Measurements from ENCODE around the gene LUZP1.

DNA sequence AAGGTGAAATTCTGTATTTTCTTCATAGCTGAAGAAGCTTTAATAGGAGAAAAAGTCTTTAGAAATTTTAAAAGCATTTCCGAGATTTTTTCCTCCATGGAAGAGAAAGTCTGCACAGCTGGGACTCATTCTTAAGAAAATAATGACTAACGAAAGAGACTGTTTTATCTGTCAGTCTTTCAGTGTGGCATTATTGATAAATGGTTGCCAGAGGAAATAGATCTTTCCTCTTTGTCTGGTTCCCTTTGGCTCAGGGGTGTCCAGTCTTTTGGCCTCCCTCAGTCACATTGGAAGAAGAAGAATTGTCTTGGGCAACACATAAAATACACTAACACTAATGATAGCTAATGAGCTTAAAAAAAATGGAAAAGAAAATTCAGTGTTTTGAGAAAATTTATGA, 99.5 kb downstream of the LUZP1 start:
- no peak for TF ChIP-seq GABPA (IDR thresholded peaks at IDR 0.05 in 1 of 2, conservative IDR thresholded peaks at IDR 0.05 in 1 of 2)
- TF ChIP-seq, protein P1, sequence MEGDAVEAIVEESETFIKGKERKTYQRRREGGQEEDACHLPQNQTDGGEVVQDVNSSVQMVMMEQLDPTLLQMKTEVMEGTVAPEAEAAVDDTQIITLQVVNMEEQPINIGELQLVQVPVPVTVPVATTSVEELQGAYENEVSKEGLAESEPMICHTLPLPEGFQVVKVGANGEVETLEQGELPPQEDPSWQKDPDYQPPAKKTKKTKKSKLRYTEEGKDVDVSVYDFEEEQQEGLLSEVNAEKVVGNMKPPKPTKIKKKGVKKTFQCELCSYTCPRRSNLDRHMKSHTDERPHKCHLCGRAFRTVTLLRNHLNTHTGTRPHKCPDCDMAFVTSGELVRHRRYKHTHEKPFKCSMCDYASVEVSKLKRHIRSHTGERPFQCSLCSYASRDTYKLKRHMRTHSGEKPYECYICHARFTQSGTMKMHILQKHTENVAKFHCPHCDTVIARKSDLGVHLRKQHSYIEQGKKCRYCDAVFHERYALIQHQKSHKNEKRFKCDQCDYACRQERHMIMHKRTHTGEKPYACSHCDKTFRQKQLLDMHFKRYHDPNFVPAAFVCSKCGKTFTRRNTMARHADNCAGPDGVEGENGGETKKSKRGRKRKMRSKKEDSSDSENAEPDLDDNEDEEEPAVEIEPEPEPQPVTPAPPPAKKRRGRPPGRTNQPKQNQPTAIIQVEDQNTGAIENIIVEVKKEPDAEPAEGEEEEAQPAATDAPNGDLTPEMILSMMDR (IDR thresholded peaks at IDR 0.05; ENCODE audit: low read depth, low read length, missing input control) = no peak
- TF ChIP-seq EGR1 (IDR thresholded peaks at IDR 0.05; ENCODE audit: low read depth in 2 of 2) = no peak
- no peak for TF ChIP-seq FOXA1 (IDR thresholded peaks at IDR 0.05)
- no peak for TF ChIP-seq SP1 (IDR thresholded peaks at IDR 0.05)
- TF ChIP-seq YY1 (IDR thresholded peaks at IDR 0.05) = no peak

Measured in liver (tissue), 3 donors.